Breast epithelium (tissue), 4 donors: ENCODE measurements around the gene HSCB. TPM values are rescaled to one million over a fixed set of nuclear protein-coding genes. Genes with fewer than 3 reads are reported as not detected.
A peak's percentile ranks its signal among the peaks of the same experiment; 100 is the strongest.

Experiments used
- DNase-seq, 2 donors: peaks; one replicate each; pipeline ENCODE4 v3.0.0-alpha.2; 2019; ENCODE audit warnings: low spot score in 2 of 2
- H3K27ac ChIP-seq, 2 donors: fragments of 200-600 bp; sonication (generic) in 1 of 2; one replicate each; pipeline ENCODE4 v1.5.1; 2016 to 2019; ENCODE audit warnings: mild to moderate bottlenecking in 1 of 2
- H3K27me3 ChIP-seq, 2 donors: fragments of 200-600 bp; sonication (generic) in 1 of 2; one replicate each; pipeline versions ENCODE4 v1.5.1 to v1.6.0; 2017 to 2019; ENCODE audit warnings: control low read depth in 1 of 2, mild to moderate bottlenecking in 1 of 2
- H3K36me3 ChIP-seq: fragments of 200-600 bp; one replicate; pipeline ENCODE4 v1.5.1; 2019
- H3K4me1 ChIP-seq, 2 donors: fragments of 200-600 bp; sonication (generic); one replicate each; pipeline ENCODE4 v1.5.1; 2016 to 2019; ENCODE audit warnings: control low read depth in 1 of 2
- H3K4me3 ChIP-seq, 3 donors: fragments of 200-600 bp; sonication (generic); 1 replicate in 2 of 3; 2 replicates in 1 of 3; pipeline ENCODE4 v1.5.1; 2016 to 2019; ENCODE audit warnings: mild to moderate bottlenecking in 3 of 3, moderate library complexity in 2 of 3
- H3K9me3 ChIP-seq, 2 donors: fragments of 200-600 bp; sonication (generic) in 1 of 2; one replicate each; pipeline ENCODE4 v1.5.1; 2016 to 2019; ENCODE audit warnings: control low read depth in 1 of 2
- CTCF ChIP-seq, 3 donors: fragments of 450-650 bp; IDR thresholded peaks; one replicate each; pipeline ENCODE4 v1.5.1; 2016 to 2017; ENCODE audit warnings: antibody characterized with exemption in 3 of 3, mild to moderate bottlenecking in 3 of 3, moderate library complexity in 3 of 3
- POLR2A ChIP-seq: fragments of 450-650 bp; IDR thresholded peaks from one replicate; pipeline ENCODE4 v1.6.1; 2016; ENCODE audit warnings: antibody characterized with exemption, mild to moderate bottlenecking, moderate library complexity
- POLR2AphosphoS5 ChIP-seq, 3 donors: sonication (generic); formaldehyde crosslinking; IDR thresholded peaks; one replicate each; pipeline ENCODE4 v1.6.1; 2017; ENCODE audit warnings: antibody characterized with exemption in 3 of 3
- intact Hi-C: fragments of 100-400 bp; cut with DNase I; formaldehyde crosslinking; loops from one replicate; pipeline ENCODE4 v1.15.1; 2023; ENCODE audit warnings: low total_unique reads
- total RNA-seq, 3 donors: library from RNA; depleted of rRNA; stranded (reverse); fragments of >200 nt; gene quantifications; one replicate each; pipeline ENCODE4 v1.1.0, GENCODE V29; 2016

The HSCB gene
- total RNA-seq, 3 donors from 2014 or later: 25.3 to 49.3 (median 32.4) TPM

- Histone ChIP-seq H3K9me3 (no peaks in the 10 kb centered on the region), H3K4me1 (peaks cover 0 to 3% of the 10 kb centered on the region in 2 donors), H3K27me3 (no peaks in the 10 kb centered on the region), H3K27ac (peak overlapping the region in 1 of 2 donors; percentile 54), H3K36me3 (no peaks in the 10 kb centered on the region), H3K4me3 (no peak overlapping the region)
- TF ChIP-seq POLR2A (no peak), CTCF (IDR thresholded peaks at IDR 0.05) (no peak), POLR2AphosphoS5 (IDR thresholded peaks at IDR 0.05) (no peak)
- intact Hi-C loops: no loop called here
- no peak for DNase-seq
Observed at GRCh38 chr22:28710107-28710506, 31.7 kb upstream of the HSCB start.

GRCh38 chr22:28710576-28711191, 31.2 kb upstream of the HSCB start:
- DNase-seq: no peak
- no peak for TF ChIP-seq POLR2A
- TF ChIP-seq CTCF (IDR thresholded peaks at IDR 0.05): no peak
- no peak for TF ChIP-seq POLR2AphosphoS5 (IDR thresholded peaks at IDR 0.05)
- Histone ChIP-seq H3K9me3 (no peaks in the 10 kb centered on the region), H3K4me3 (no peak overlapping the region), H3K4me1 (peaks cover 0 to 3% of the 10 kb centered on the region in 2 donors), H3K27ac (peak overlapping the region in 1 of 2 donors; percentile 29), H3K27me3 (no peaks in the 10 kb centered on the region), H3K36me3 (no peaks in the 10 kb centered on the region)
- intact Hi-C loops: no loop called here

GRCh38 chr22:28711341-28711740, 30.5 kb upstream of the HSCB start:
- no peaks in the 10 kb centered on the region for H3K27me3 ChIP-seq
- intact Hi-C loops: no loop called here
- no peak overlapping the region for H3K4me3 ChIP-seq
- H3K36me3 ChIP-seq: no peaks in the 10 kb centered on the region
- DNase-seq: no peak
- no peak for TF ChIP-seq POLR2AphosphoS5 (IDR thresholded peaks at IDR 0.05)
- no peak for TF ChIP-seq POLR2A
- no peak for TF ChIP-seq CTCF (IDR thresholded peaks at IDR 0.05)
- peak overlapping the region in 1 of 2 donors; percentile 29 for H3K27ac ChIP-seq
- no peaks in the 10 kb centered on the region for H3K9me3 ChIP-seq
- H3K4me1 ChIP-seq: peaks cover 0 to 3% of the 10 kb centered on the region in 2 donors

- H3K27ac ChIP-seq: peak overlapping the region; percentile 48 to 61
- intact Hi-C loops: no loop called here
- peak overlapping the region; percentile 13 to 34 (median 17) for H3K4me3 ChIP-seq
- no peaks in the 10 kb centered on the region for H3K9me3 ChIP-seq
- DNase-seq: no peak
- H3K4me1 ChIP-seq: peaks cover 0 to 3% of the 10 kb centered on the region in 2 donors
- H3K27me3 ChIP-seq: no peaks in the 10 kb centered on the region
- TF ChIP-seq CTCF (IDR thresholded peaks at IDR 0.05) (no peak), POLR2AphosphoS5 (IDR thresholded peaks at IDR 0.05) (peak in 1 of 3 donors; percentile 83)
- H3K36me3 ChIP-seq: no peaks in the 10 kb centered on the region
Observed at GRCh38 chr22:28711820-28712777, 29.7 kb upstream of the HSCB start.
